ENCODE data around the gene GCK.

GCK gene

DNA sequence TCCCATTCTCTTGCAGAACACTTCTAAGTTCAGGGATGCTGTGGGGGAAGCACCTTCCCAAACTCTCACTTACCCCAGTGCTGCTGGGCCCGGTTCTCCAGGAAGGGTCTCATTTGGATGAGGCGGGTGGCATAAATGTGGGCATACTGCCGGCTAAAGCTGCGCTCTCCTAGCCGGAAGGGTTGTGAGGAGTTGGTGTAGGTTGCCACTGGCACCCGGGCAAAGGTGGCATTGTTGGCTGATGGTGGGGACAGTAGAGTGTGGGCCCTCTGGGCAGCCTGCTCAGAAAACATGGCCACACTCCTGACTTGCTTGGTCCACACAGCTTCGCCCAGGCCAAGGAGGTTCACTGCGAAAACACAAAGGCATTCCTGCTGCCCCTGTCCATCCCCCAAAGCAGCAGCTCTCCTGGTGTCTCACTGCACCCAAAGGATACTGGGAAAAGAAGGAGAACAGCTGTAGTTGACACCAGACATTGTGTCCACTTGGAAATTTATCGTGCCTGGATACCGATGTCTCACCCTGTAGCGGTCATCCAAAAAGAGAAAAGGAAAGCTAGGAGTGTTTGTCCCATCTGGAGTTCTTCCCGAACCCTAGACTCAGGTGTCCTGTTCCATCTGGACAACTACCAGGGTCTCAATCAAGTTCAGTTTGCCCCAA lies 67.3 kb downstream of the GCK start:
- DNase-seq (ENCODE audit: low read depth in 3 of 3, low spot score in 1 of 3): no peak

DNA sequence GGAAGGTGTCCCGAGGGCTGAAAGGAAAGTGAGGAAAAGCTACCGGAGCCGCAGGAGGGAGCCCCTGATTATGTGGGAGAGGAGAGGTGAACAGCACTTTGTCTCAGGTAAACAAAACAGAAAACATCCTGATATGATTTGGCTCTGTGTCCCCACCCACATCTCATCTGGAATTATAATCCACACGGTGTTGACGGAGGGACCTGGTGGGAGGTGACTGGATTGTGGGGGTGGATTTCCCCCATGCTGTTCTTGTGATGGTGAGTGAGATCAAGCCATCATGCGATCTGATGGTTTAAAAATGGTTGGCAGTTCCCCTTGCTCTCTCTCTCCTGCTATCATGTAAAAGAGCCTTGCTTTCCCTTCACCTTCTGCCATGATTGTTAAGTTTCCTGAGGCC lies 68.8 kb downstream of the GCK start:
- DNase-seq (ENCODE audit: low read depth in 3 of 3, low spot score in 1 of 3): no peak

DNA sequence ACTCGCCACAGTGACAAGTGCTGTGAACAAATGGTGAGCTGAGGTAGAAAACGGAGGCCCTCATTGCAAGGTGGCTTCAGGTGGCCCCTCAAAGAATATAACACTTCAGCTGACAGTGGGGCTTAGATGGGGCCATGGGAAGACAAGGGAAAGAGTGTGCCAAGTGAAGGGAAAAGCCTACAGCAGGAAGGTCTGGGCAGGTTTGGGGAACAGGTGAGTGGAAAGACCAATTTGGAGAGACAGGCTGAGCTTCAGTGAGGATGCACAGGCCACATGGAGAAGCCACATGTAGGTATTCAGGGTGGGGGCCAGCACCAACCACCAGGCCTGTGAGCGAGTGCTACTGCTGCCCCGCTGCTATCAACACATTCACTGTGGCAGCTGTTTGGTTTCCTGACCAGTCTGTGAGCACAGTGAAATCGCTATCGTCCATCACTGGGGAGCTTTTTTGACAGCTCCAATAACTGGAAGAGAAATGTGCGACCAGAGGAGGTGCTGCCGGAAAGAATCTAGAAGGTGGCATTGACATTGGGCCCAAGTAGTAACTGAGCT lies 69.3 kb downstream of the GCK start:
- DNase-seq (ENCODE audit: low read depth in 3 of 3, low spot score in 1 of 3): no peak

DNA sequence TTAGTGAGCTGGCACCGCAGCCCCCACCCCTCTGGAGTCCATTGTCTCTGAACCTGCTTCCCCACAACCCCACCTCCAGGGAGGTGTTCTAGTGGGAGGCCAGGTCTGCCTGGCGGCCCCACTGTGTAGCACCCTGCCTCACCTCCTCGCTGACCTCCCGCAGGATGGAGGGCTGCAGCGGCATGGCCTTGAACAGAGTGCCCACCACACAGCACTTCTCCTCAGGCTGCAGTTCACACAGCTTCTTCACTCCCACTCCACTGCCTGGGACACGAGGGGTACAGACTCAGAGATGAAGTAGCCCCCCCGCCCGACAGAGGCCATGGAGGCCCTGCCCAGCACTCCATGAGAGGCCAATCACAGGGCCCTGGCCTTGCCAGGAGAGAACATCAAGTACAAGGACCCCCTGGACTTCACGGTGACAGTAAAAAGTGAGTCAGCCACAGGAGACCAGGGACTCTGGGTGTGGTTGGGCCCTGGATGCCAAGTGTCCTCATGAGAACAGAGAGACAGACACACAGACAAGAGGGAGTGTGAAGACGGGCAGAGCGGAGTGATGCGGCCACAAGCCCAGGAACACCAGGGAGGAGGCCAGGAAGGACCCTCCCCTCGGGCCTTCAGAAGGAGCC lies 71.3 kb downstream of the GCK start:
- no peak for DNase-seq (ENCODE audit: low read depth in 3 of 3, low spot score in 1 of 3)

DNA sequence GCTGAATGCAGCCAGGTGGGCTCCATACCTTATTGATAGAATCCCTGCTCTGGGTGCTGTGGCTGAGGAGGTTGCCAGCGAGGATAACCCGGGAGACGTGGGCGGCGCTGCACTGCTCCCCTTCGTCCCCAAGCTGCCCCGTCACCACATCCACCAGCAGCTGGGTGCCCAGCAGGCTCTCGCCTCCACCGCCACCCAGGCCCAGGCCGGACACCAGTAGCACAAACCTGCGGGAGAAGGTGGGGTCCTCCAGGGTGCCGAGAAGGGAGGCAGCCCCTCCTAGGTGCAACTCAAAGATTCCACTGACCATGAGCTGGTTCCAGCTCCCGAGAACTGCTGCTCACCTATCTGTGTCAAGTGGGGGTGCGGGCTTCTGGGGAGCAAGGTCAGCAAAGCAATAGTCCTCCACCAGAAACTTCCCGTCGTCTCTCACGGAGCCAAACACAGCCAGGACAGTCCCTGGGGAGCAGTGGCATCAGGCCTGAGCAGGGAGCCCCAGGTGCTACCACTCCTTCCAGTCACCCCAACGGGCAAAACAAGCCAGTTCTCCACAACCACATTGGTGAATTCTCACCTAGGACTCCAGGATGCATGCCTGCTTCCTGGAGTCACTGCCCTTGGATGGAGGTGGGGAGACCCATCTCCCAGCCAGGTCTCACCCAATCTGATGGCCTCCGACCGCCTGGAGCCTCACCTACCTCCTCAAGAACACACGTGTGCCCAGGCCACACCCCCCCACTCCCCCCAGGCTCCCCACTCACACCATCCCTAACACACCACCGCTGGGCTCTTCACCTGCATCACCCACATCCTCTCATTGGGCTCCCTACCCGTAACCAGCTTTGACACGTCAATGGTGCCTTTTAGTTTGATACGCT lies 72.2 kb downstream of the GCK start:
- no peak for DNase-seq (ENCODE audit: low read depth in 3 of 3, low spot score in 1 of 3)

DNA sequence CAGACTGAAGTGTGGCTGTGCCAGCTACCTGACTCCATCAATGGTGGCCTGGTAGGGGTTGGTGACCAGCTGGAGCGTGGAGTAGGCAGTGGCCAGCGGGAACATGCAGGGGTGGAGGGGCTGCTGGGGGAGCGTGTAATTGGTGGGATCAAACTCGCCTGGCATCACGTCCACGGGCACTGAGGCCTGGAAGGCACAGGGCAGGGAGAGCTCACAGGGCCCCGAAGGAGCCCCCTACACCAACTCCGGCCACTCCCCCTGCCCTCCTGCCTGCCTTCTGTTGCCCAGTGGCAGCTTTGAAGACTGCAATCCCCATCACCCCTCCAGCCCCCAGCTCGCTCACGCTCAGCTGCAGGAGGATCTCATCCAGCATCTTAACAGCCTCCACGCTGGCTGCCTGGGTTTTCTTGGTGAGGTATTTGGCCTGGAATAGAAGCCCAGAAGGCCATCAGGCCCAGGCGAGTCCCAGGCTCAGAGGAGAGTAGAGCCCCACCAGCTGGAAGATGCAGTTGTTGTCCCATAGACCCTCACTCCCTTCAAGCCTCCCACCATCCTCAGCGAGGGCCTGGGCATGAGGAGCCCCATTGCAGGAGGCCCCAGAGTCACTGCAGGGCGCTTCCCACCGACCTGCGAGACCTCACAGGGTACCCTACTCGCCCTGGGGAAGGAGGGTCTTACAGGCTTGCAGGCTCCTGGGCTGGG lies 73.0 kb downstream of the GCK start:
- DNase-seq (ENCODE audit: low read depth in 3 of 3, low spot score in 1 of 3): no peak

DNA sequence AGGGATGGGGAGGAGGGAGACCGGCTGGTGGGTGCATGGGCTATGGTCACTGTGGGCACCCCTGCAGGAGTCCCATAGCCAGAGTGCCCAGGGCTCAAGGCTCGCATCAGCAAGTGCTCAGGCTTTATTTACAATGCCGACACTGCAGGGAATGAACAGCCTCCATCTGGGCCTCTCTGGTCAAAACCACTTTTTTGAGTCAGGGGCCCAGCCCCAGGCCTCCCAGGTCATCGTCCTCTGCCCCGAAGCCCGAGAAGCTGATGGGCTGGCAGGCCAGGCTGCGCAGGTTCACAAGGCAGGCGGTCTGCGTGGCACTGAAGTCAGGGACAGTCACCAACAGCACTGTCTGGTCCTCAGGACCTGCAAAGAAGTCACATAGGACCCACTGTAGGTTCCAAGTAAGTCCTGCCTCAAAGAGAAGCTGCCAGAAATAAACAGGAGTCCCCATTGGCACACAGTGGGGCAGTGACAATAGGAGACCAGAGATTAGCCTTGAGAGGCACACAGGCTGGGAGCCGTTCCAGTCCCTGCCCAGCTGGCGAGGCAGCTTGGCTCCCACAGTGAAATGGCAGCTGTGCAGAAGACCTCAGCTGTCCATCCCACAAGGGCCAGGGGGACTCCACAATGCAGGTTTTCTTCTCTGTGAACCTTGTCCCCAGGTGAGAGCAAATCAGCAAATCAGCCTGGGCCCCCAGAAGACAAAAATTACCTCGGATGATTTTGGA lies 74.5 kb downstream of the GCK start:
- DNase-seq (ENCODE audit: low read depth in 3 of 3, low spot score in 1 of 3): no peak

DNA sequence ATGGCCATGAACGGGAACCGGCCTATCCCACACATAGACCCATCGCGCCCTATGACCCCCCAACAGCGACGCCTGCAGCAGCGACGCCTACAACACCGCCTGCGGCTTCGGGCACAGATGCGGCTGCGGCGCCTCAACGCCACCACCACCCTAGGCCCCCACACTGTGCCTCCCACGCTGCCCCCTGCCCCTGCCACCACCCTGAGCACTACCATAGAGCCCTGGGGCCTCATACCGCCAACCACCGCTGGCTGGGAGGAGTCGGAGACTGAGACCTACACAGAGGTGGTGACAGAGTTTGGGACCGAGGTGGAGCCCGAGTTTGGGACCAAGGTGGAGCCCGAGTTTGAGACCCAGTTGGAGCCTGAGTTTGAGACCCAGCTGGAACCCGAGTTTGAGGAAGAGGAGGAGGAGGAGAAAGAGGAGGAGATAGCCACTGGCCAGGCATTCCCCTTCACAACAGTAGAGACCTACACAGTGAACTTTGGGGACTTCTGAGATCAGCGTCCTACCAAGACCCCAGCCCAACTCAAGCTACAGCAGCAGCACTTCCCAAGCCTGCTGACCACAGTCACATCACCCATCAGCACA lies 75.4 kb downstream of the GCK start:
- DNase-seq (ENCODE audit: low read depth in 3 of 3, low spot score in 1 of 3): no peak

DNA sequence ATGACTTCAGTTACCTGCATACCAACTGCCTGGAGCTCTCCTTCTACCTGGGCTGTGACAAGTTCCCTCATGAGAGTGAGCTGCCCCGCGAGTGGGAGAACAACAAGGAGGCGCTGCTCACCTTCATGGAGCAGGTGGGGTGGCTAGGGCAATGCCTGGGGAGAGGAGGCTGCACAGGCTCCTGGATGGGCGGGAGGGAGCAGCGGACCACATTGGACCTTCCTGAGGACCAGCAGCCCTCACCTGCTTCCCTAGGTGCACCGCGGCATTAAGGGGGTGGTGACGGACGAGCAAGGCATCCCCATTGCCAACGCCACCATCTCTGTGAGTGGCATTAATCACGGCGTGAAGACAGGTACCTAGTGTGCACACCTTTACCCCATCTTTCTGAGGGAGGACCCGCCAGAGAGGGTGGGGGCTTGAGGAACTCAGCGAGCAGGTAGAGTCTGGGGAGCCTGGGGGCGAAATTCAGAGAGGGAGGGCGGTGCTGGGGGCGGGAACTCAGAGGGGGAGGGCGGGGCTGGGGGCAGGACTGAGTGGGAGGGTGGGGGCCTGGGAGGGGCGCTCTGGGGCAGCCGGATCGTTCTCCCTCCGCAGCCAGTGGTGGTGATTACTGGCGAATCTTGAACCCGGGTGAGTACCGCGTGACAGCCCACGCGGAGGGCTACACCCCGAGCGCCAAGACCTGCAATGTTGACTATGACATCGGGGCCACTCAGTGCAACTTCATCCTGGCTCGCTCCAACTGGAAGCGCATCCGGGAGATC lies 76.1 kb downstream of the GCK start:
- DNase-seq (ENCODE audit: low read depth in 3 of 3, low spot score in 1 of 3): no peak

DNA sequence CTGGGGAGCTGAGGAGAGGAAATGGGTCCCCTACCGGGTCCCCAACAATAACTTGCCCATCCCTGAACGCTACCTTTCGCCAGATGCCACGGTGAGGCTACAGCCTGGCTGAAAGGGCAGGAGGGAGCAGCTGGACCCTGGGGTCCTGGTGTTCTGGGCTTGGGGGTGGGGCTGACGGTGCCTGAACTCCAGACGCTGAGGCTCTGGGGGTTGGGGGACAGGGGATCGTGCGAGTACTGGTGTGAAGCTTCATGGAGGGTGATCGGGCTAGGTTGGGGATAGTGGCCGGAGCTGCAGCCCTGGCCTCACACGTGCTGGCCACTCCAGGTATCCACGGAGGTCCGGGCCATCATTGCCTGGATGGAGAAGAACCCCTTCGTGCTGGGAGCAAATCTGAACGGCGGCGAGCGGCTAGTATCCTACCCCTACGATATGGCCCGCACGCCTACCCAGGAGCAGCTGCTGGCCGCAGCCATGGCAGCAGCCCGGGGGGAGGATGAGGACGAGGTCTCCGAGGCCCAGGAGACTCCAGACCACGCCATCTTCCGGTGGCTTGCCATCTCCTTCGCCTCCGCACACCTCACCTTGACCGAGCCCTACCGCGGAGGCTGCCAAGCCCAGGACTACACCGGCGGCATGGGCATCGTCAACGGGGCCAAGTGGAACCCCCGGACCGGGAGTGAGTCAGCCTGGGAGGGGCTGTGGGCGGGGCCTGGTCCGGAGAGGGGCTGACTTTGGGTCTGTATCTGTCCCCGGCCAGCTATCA lies 76.8 kb downstream of the GCK start:
- DNase-seq (ENCODE audit: low read depth in 3 of 3, low spot score in 1 of 3): no peak

DNA sequence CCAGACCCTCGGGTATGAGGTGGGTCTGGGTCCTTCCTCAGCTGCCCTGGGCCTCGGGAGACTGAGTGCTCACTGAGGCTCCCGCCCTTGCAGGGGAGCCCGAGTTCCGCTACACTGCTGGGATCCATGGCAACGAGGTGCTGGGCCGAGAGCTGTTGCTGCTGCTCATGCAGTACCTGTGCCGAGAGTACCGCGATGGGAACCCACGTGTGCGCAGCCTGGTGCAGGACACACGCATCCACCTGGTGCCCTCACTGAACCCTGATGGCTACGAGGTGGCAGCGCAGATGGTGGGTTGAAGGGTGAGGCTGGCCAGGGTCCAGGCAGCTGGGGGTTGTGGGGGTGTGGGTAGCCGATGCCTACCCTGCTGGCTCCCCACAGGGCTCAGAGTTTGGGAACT lies 77.5 kb downstream of the GCK start:
- no peak for DNase-seq (ENCODE audit: low read depth in 3 of 3, low spot score in 1 of 3)

DNA sequence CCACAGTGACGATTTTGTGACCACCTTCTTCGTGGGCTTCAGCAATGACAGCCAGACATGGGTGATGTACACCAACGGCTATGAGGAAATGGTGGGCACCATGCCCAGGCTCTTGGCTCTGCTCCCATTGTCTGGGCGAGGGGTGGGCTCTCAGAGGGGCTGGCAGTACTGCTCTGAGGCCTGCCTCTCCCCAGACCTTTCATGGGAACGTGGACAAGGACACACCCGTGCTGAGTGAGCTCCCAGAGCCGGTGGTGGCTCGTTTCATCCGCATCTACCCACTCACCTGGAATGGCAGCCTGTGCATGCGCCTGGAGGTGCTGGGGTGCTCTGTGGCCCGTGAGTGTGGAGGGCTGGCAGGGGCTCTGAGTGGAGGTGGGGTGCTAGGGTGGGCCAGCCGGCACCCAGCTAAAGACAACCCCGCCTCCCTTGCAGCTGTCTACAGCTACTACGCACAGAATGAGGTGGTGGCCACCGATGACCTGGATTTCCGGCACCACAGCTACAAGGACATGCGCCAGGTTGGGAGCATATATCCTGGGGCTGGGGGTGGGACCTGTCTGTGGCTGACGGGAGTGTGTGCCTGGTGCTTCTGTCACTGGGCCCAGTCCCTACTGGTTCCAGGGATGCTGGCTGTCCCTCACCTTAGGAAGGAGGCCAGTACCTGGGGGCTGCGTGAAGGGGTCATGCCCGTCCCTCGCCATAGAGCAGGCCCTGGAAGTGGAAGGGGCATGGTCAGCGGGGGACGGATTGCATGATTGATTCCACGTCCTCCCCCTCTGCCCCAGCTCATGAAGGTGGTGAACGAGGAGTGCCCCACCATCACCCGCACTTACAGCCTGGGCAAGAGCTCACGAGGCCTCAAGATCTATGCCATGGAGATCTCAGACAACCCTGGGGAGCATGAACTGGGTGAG lies 78.3 kb downstream of the GCK start:
- no peak for DNase-seq (ENCODE audit: low read depth in 3 of 3, low spot score in 1 of 3)

DNA sequence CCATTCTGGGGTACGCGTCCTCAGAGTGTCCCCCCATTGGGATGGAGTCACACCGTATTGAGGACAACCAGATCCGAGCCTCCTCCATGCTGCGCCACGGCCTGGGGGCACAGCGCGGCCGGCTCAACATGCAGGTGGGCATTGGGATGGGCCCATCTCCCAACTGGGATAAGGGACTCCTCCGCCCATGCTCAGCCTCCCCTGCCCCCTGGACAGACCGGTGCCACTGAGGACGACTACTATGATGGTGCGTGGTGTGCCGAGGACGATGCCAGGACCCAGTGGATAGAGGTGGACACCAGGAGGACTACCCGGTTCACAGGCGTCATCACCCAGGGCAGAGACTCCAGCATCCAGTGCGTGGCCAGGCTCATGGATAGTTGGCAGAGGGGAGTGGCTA lies 79.2 kb downstream of the GCK start:
- no peak for DNase-seq (ENCODE audit: low read depth in 3 of 3, low spot score in 1 of 3)

DNA sequence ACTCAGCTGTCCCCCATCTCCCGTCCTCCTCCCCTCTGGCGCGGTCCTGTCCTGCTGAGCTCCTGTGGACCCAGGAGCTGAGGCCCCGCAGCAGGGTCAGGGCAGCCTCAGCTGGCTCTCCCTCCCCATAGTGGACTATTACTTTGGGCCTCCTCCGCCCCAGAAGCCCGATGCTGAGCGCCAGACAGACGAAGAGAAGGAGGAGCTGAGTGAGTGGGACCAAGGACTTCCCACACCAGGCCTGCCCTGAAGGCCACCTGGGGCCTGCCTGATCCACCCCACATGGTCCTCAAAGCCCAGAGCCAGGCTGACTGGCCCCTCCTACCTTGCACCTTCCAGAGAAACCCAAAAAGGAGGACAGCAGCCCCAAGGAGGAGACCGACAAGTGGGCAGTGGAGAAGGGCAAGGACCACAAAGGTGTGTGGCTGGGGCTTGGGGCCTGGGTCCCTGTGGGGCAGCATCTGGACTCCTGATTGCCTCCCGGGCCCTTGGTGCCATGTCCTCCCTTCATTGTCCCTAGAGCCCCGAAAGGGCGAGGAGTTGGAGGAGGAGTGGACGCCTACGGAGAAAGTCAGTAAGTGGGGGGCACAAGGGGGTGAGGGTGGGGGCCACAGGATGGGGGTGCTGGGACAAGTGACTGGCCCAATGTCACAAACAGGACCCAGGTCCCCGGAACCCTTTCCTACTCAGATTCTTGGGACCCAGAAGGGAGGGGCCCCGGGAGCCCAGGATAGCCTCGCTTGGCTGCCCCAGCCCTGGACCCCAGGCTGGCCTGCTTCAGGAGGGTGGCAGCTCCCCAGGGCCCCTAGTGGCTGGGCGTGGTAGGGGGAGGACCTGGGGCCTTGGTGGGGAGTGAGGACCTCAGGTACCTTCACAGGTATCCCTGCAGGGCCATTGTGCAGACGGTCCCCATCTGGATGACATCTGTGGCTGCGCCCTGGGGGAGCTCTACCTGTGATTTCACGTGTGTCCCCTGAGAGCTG lies 80.2 kb downstream of the GCK start:
- DNase-seq (ENCODE audit: low read depth in 3 of 3, low spot score in 1 of 3): no peak

DNA sequence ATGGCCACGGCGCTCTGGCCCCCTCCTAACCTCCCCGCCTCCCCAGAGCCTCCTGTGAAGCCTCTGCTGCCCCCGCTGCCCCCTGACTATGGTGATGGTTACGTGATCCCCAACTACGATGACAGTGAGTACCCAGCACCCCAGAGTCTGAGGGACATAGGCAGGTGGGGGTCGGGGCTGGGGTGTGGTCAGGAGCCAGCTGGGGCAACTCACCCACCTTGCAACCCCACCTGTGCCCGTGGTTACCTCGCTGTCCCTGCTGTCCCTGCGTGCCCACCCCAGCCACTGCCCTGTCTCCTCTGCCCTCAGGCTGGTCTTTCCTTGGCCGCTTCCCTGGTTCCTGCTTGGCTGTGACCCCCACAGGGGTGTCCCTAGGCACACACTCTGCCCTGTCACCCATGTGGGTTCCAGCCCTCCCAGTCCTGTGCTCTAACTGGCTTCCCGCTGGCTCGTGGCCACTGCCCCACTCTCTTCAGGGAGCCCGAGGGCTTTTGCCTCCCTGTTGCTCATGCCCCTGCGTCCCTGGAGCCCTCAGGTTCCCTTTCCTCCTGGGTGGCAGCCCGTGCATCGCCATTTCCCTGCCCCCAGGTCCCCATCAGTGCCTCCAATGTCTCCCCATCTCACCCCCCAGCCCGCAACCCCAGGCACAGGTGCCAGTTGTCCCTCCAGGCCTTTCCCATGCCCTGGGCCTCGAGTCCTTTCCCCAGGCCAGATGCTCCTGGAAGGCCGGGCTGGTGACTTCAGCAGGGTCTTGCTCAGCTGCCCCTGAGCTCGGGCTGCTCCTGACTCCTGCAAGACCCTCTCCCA lies 81.1 kb downstream of the GCK start:
- no peak for DNase-seq (ENCODE audit: low read depth in 3 of 3, low spot score in 1 of 3)
